Heart right ventricle (tissue), 16 donors: ENCODE results near the gene LSM3. TPM values are rescaled to one million over a fixed set of nuclear protein-coding genes. Genes with fewer than 3 reads are reported as not detected.
A peak's percentile ranks its signal among the peaks of the same experiment; 100 is the strongest.

Experiments
- ATAC-seq, 8 donors: fragments of 200-7000 bp; cut with Tn5 transposase; one replicate each; pipeline ENCODE4 v1.9.1; 2020; ENCODE audit warnings: mild to moderate bottlenecking in 8 of 8, moderate library complexity in 8 of 8, moderate number of reproducible peaks in 1 of 8
- DNase-seq, 2 donors: peaks; one replicate each; pipeline ENCODE4 v3.0.0-alpha.2; 2020
- H3K27ac ChIP-seq, 10 donors: fragments of 200-600 bp; sonication (generic) in 2 of 10; one replicate each; pipeline versions ENCODE4 v1.5.0 to v1.8.0; 2020 to 2022; ENCODE audit warnings: mild to moderate bottlenecking in 3 of 10
- H3K27me3 ChIP-seq, 7 donors: fragments of 200-600 bp; one replicate each; pipeline ENCODE4 v1.8.0; 2021 to 2022; ENCODE audit warnings: mild to moderate bottlenecking in 2 of 7
- H3K36me3 ChIP-seq, 9 donors: fragments of 200-600 bp; sonication (generic) in 1 of 9; one replicate each; pipeline versions ENCODE4 v1.5.0 to v1.8.0; 2020 to 2022; ENCODE audit warnings: mild to moderate bottlenecking in 2 of 9
- H3K4me1 ChIP-seq, 9 donors: fragments of 200-600 bp; sonication (generic) in 1 of 9; one replicate each; pipeline versions ENCODE4 v1.5.0 to v1.8.0; 2020 to 2022; ENCODE audit warnings: mild to moderate bottlenecking in 4 of 9
- H3K4me3 ChIP-seq, 10 donors: fragments of 200-600 bp; sonication (generic) in 2 of 10; one replicate each; pipeline versions ENCODE4 v1.5.0 to v1.8.0; 2020 to 2022; ENCODE audit warnings: mild to moderate bottlenecking in 7 of 10, moderate library complexity in 2 of 10
- H3K9me3 ChIP-seq, 11 donors: fragments of 200-600 bp in 10 of 11; sonication (generic) in 2 of 11; one replicate each; pipeline versions ENCODE4 v1.5.0 to v1.8.0; 2013 to 2022; ENCODE audit warnings: mild to moderate bottlenecking in 2 of 11, control low read depth in 1 of 11, moderate library complexity in 1 of 11
- WGBS, 2 donors: extraction: QIAGEN DNeasy Blood & Tissue Kit; methylation state at CpG; one replicate each; pipeline ENCODE4 v1.1.7; 2013; ENCODE audit warnings: inconsistent platforms in 1 of 2; 5-methylcytosine and 5-hydroxymethylcytosine counted together
- intact Hi-C, 10 donors: fragments of 100-400 bp; cut with DNase I; formaldehyde crosslinking; loops; one replicate each; pipeline versions ENCODE4 v1.11.1 to v1.14.2; 2022
- polyA plus RNA-seq, 2 donors: library from polyadenylated mRNA; stranded (reverse); fragments of 200-250 nt; gene quantifications; one replicate each; pipeline ENCODE4 v1.2.3, GENCODE V29; 2013
- total RNA-seq, 10 donors: library from RNA; stranded (reverse); fragmentation: NEBNext Ultra II Directional in 3 of 10; extraction: Animal tissue kit (Norgen Biotek cat#: 25700) in 3 of 10; gene quantifications; one replicate each; pipeline versions ENCODE4 v1.2.1 to v1.2.4, GENCODE V29; 2021 to 2023
- TF ChIP-seq, protein P1 (sequence below), 9 donors: fragments of 200-600 bp; sonication (generic) in 2 of 9; IDR thresholded peaks; one replicate each; pipeline versions ENCODE4 v1.5.0 to v1.8.0; 2021 to 2022; ENCODE audit warnings: antibody characterized with exemption in 9 of 9, mild to moderate bottlenecking in 5 of 9, moderate library complexity in 1 of 9
- donor health status: Arrhythmogenic right ventricular cardiomyopathy.
- donor health status: ischemic (EF 13 %, LVEDD 7.1; RV severe dilation, severe dysfunction).
- donor health status: healthy with polysubstance abuse.
- donor health status: DM: no; HTN: yes; CAD: no.
- donor health status: DM: no; HTN: no; CAD: no.
- donor health status: ischemic (EF 25% LVEDD 6.9; RV normal size, moderate dysfunction).
- donor health status: ischemic (EF 25% LVEDD 5.7; RV mildly dilated, moderate dysfunction).
- donor health status: healthy.
- donor health status: DM: yes; HTN: yes; CAD: no.
- donor health status: Ischemic cardiomyopathy.
- donor health status: ischemic (EF 35%, LVEDD 5.7; RV mildly dilated, moderate dysfunction).
- donor health status: nonischemic (EF 11% LVEDD 7.7; RV severe dilation, severe dysfunction).
- donor health status: DM: yes; HTN: yes; CAD: no.
- donor health status: PGD.
- donor health status: ischemic (EF 29% LVEDD 5.4; RV normal size, mild dysfunction).
- donor health status: nonischemic (EF 23%, LVEDD 6.1; RV moderate dilation, normal function).

The LSM3 gene
- total and polyA plus RNA-seq, 12 donors, result 5.6 to 18.0 (median 15.2) TPM

DNA sequence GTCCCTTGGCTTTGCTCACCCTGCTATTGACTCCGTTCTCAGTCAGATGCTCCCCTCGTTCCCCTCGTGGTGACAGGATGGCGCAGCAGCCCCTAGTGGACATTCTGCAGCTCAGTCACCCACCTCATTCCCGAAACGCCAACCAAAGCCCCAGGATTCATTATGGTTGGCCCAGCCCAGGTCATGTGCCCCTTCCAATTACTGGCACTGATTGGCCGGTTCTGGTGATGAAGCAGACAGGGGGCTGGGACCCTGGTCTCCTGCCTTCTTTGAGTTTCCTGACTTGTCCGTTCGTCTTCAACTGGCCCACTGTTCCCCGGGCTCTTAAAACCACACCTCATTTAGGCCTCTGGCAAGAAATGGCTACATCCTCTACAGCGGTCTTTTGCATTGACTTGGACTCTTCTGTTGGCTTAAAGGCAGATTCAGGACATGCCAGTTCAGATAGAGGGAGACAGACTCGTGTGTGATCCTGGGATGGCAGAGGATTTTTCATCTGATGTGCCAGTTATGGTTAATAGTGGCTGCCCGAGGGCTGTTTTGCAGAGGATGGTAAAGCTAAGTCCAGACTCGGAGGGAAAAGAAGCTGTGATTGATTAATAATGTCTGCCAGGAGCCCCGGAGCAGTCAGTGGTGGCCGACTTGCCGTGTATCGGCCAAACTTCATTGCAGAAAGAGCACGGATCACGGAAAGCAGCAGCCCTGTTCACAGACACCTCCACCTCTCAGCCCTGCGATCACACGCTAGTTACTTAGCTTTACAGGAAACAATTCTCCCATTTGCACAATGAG lies 37.8 kb downstream of the LSM3 start:
- ATAC-seq, result peak; percentile 79 to 96 (median 90)
- WGBS, 2 donors, result 14 to 35% methylated on average over 22 of the region's 22 CpGs
- TF ChIP-seq, protein P1, sequence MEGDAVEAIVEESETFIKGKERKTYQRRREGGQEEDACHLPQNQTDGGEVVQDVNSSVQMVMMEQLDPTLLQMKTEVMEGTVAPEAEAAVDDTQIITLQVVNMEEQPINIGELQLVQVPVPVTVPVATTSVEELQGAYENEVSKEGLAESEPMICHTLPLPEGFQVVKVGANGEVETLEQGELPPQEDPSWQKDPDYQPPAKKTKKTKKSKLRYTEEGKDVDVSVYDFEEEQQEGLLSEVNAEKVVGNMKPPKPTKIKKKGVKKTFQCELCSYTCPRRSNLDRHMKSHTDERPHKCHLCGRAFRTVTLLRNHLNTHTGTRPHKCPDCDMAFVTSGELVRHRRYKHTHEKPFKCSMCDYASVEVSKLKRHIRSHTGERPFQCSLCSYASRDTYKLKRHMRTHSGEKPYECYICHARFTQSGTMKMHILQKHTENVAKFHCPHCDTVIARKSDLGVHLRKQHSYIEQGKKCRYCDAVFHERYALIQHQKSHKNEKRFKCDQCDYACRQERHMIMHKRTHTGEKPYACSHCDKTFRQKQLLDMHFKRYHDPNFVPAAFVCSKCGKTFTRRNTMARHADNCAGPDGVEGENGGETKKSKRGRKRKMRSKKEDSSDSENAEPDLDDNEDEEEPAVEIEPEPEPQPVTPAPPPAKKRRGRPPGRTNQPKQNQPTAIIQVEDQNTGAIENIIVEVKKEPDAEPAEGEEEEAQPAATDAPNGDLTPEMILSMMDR (IDR thresholded peaks at IDR 0.05), result peak in 8 of 9 donors; percentile 23 to 67 (median 52)

DNA sequence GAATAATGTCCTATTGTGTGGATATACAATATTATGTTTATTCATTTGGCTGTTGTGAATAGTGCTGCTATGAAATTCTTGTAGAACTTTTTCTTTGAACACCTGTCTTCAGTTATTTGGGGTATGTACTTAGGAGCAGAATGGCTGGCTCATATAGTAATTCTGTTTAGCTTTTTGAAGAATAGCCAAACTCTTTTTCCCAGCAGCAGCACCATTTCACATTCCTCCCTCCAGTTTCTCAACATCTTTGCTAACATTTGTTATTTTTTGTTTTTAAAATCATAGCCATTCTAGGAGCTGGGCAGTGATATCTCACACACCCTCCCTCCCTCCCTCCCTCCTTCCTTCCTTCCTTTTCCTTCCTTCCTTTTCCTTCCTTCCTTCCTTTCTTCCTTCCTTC lies 39.7 kb downstream of the LSM3 start:
- H3K4me1 ChIP-seq, result no peaks in the 10 kb centered on the region
- ATAC-seq, result no peak
- peaks cover 0 to 33% (median 15%) of the 10 kb centered on the region in 11 donors for H3K9me3 ChIP-seq

More for the DNA sequence above, 37.8 kb downstream of the LSM3 start:
- Histone ChIP-seq H3K36me3 (no peaks in the 10 kb centered on the region), H3K4me1 (no peaks in the 10 kb centered on the region), H3K4me3 (peak overlapping the region in 9 of 10 donors; percentile 2 to 56 (median 47)), H3K27ac (peak overlapping the region in 5 of 10 donors; percentile 50 to 82 (median 60)), H3K27me3 (no peaks in the 10 kb centered on the region), H3K9me3 (peaks cover 0 to 22% (median 7%) of the 10 kb centered on the region in 11 donors)
- intact Hi-C loops, result no loop called here
- peak; percentile 33 to 67 for DNase-seq

DNA sequence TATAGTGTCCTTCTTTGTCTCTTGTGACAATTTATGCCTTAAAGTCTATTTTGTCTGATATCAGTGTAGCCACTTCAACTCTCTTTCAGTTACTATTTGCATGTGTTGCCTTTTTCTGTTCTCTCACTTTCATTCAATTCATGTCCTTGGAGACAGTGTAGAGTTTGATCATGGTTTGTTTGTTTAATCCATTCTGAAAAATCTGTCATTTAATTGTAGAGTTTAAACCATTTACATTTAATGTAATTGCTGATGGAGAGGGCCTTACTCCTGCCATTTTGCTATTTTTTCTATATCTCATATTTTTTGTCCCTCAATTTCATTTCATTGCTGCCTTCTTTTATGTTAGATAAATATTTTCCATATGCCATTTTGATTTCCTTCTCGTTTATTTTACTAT lies 42.3 kb downstream of the LSM3 start:
- H3K27ac ChIP-seq, result no peak overlapping the region
- ATAC-seq (no peak), DNase-seq (no peak)
- WGBS, 2 donors, result 83 to 92% methylated on average over 1 of the region's 1 CpG
- H3K27me3 ChIP-seq, result peaks cover 0 to 7% (median 0%) of the 10 kb centered on the region in 7 donors
- peaks cover 0 to 13% (median 0%) of the 10 kb centered on the region in 9 donors for H3K4me1 ChIP-seq
- intact Hi-C loops, result no loop called here
- TF ChIP-seq, protein P1 (IDR thresholded peaks at IDR 0.05), result no peak
- H3K4me3 ChIP-seq, result no peak overlapping the region
- no peaks in the 10 kb centered on the region for H3K36me3 ChIP-seq
- H3K9me3 ChIP-seq, result peaks cover 0 to 33% (median 15%) of the 10 kb centered on the region in 11 donors

More for the DNA sequence above, 39.7 kb downstream of the LSM3 start:
- intact Hi-C loops, result no loop called here
- H3K27me3 ChIP-seq, result no peaks in the 10 kb centered on the region
- H3K36me3 ChIP-seq, result no peaks in the 10 kb centered on the region
- TF ChIP-seq, protein P1 (IDR thresholded peaks at IDR 0.05), result no peak
- no peak overlapping the region for H3K27ac ChIP-seq
- H3K4me3 ChIP-seq, result no peak overlapping the region
- DNase-seq, result no peak

DNA sequence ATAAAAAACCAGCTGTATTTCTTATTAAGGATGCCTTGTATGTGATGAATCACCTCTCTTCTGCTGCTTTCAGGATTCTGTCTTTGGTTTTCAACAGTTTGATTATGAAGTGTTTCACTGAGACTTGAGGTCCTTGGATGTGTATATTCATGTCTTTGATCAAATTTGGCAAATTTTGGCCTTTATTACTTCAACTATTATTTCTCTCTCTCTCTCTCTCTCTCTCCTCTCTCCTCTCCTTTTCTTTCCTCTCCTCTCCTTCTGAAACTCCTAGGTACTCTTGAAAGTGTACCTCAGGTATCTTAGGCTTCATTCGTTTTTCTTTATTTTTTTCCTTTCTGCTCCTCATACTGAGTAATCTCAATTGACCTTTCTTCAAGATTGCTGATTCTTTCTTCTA lies 43.3 kb downstream of the LSM3 start:
- no peak overlapping the region for H3K27ac ChIP-seq
- H3K9me3 ChIP-seq, result peaks cover 0 to 33% (median 15%) of the 10 kb centered on the region in 11 donors
- no peak for ATAC-seq
- H3K4me3 ChIP-seq, result no peak overlapping the region
- H3K4me1 ChIP-seq, result peaks cover 0 to 16% (median 0%) of the 10 kb centered on the region in 9 donors
- no peaks in the 10 kb centered on the region for H3K36me3 ChIP-seq
- no peak for DNase-seq
- peaks cover 0 to 17% (median 0%) of the 10 kb centered on the region in 7 donors for H3K27me3 ChIP-seq
- intact Hi-C loops, result no loop called here
- TF ChIP-seq, protein P1 (IDR thresholded peaks at IDR 0.05), result no peak
- WGBS, 2 donors, result 93% methylated on average over 1 of the region's 1 CpG
